Ascending aorta (tissue), 2 donors: ENCODE results near the gene ADCY9. TPM values are rescaled to one million over a fixed set of nuclear protein-coding genes. Genes with fewer than 3 reads are reported as not detected.

Experiments
- DNase-seq, 2 donors: peaks; one replicate each; pipeline ENCODE4 v3.0.0-alpha.2; 2019; ENCODE audit warnings: low spot score in 2 of 2
- H3K27ac ChIP-seq, 2 donors: fragments of 200-600 bp; sonication (generic); one replicate each; pipeline ENCODE4 v1.5.1; 2016 to 2017; ENCODE audit warnings: mild to moderate bottlenecking in 1 of 2
- H3K27me3 ChIP-seq: fragments of 200-600 bp; sonication (generic); one replicate; pipeline ENCODE4 v1.5.1; 2017
- H3K36me3 ChIP-seq, 2 donors: fragments of 200-600 bp; sonication (generic); one replicate each; pipeline ENCODE4 v1.5.1; 2016
- H3K4me1 ChIP-seq, 2 donors: fragments of 200-600 bp; sonication (generic); one replicate each; pipeline ENCODE4 v1.5.1; 2016 to 2017; ENCODE audit warnings: mild to moderate bottlenecking in 1 of 2
- H3K4me3 ChIP-seq, 2 donors: fragments of 200-600 bp; sonication (generic); one replicate each; pipeline ENCODE4 v1.5.1; 2016 to 2017; ENCODE audit warnings: mild to moderate bottlenecking in 1 of 2
- H3K9me3 ChIP-seq, 2 donors: fragments of 200-600 bp; sonication (generic); one replicate each; pipeline ENCODE4 v1.5.1; 2016
- intact Hi-C: fragments of 100-400 bp; cut with DNase I; formaldehyde crosslinking; loops from one replicate; pipeline ENCODE4 v1.15.1; 2023
- total RNA-seq: library from RNA; depleted of rRNA; stranded (reverse); fragments of >200 nt; gene quantifications from one replicate; pipeline ENCODE4 v1.1.0, GENCODE V29; 2016
- TF ChIP-seq, protein P1 (sequence below), 3 experiments: fragments of 200-600 bp in 2 of 3; fragments of 450-650 bp in 1 of 3; sonication (generic) in 2 of 3; IDR thresholded peaks; one replicate each; pipeline ENCODE4 v1.5.1; 2016 to 2019; ENCODE audit warnings: antibody characterized with exemption in 3 of 3, mild to moderate bottlenecking in 1 of 3, moderate library complexity in 1 of 3

The ADCY9 gene
- total RNA-seq, 1 donor from 2014 or later = 49.7 TPM

- H3K4me1 ChIP-seq = peaks cover 0 to 7% of the 10 kb centered on the region in 2 donors
- DNase-seq = no peak
- no peaks in the 10 kb centered on the region for H3K27me3 ChIP-seq
- H3K9me3 ChIP-seq = no peaks in the 10 kb centered on the region
- TF ChIP-seq, protein P1, sequence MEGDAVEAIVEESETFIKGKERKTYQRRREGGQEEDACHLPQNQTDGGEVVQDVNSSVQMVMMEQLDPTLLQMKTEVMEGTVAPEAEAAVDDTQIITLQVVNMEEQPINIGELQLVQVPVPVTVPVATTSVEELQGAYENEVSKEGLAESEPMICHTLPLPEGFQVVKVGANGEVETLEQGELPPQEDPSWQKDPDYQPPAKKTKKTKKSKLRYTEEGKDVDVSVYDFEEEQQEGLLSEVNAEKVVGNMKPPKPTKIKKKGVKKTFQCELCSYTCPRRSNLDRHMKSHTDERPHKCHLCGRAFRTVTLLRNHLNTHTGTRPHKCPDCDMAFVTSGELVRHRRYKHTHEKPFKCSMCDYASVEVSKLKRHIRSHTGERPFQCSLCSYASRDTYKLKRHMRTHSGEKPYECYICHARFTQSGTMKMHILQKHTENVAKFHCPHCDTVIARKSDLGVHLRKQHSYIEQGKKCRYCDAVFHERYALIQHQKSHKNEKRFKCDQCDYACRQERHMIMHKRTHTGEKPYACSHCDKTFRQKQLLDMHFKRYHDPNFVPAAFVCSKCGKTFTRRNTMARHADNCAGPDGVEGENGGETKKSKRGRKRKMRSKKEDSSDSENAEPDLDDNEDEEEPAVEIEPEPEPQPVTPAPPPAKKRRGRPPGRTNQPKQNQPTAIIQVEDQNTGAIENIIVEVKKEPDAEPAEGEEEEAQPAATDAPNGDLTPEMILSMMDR (IDR thresholded peaks at IDR 0.05) = no peak
- intact Hi-C loops = loop anchor here (5.0 kb wide), 1 partner anchor 34 kb away; no protein-coding TSS in a partner anchor
- no peak overlapping the region for H3K4me3 ChIP-seq
- H3K27ac ChIP-seq = no peak overlapping the region
- H3K36me3 ChIP-seq = peaks cover 16 to 46% of the 10 kb centered on the region in 2 donors
Observed at GRCh38 chr16:3971706-3972105, 144.5 kb downstream of the ADCY9 start.

GRCh38 chr16:3971261-3971660 lies 145.0 kb downstream of the ADCY9 start:
- no peak overlapping the region for H3K4me3 ChIP-seq
- TF ChIP-seq, protein P1 (IDR thresholded peaks at IDR 0.05) = no peak
- H3K27ac ChIP-seq = no peak overlapping the region
- H3K4me1 ChIP-seq = peaks cover 0 to 7% of the 10 kb centered on the region in 2 donors
- no peak for DNase-seq
- H3K27me3 ChIP-seq = no peaks in the 10 kb centered on the region
- intact Hi-C loops = loop anchor here (5.0 kb wide), 1 partner anchor 34 kb away; no protein-coding TSS in a partner anchor
- no peaks in the 10 kb centered on the region for H3K9me3 ChIP-seq
- H3K36me3 ChIP-seq = peaks cover 16 to 49% of the 10 kb centered on the region in 2 donors

- Histone ChIP-seq H3K36me3 (peaks cover 14 to 34% of the 10 kb centered on the region in 2 donors), H3K4me3 (no peak overlapping the region), H3K9me3 (no peaks in the 10 kb centered on the region), H3K27me3 (no peaks in the 10 kb centered on the region), H3K4me1 (peaks cover 0 to 7% of the 10 kb centered on the region in 2 donors), H3K27ac (no peak overlapping the region)
- DNase-seq = no peak
- intact Hi-C loops = no loop called here
- TF ChIP-seq, protein P1 (IDR thresholded peaks at IDR 0.05) = no peak
Observed at GRCh38 chr16:3968551-3968950, 147.7 kb downstream of the ADCY9 start.

GRCh38 chr16:3966681-3967080 lies 149.6 kb downstream of the ADCY9 start:
- DNase-seq = no peak
- Histone ChIP-seq H3K4me3 (no peak overlapping the region), H3K27me3 (no peaks in the 10 kb centered on the region), H3K9me3 (no peaks in the 10 kb centered on the region), H3K27ac (no peak overlapping the region), H3K36me3 (peaks cover 9 to 26% of the 10 kb centered on the region in 2 donors), H3K4me1 (peaks cover 0 to 7% of the 10 kb centered on the region in 2 donors)
- intact Hi-C loops = no loop called here
- TF ChIP-seq, protein P1 (IDR thresholded peaks at IDR 0.05) = no peak

DNA sequence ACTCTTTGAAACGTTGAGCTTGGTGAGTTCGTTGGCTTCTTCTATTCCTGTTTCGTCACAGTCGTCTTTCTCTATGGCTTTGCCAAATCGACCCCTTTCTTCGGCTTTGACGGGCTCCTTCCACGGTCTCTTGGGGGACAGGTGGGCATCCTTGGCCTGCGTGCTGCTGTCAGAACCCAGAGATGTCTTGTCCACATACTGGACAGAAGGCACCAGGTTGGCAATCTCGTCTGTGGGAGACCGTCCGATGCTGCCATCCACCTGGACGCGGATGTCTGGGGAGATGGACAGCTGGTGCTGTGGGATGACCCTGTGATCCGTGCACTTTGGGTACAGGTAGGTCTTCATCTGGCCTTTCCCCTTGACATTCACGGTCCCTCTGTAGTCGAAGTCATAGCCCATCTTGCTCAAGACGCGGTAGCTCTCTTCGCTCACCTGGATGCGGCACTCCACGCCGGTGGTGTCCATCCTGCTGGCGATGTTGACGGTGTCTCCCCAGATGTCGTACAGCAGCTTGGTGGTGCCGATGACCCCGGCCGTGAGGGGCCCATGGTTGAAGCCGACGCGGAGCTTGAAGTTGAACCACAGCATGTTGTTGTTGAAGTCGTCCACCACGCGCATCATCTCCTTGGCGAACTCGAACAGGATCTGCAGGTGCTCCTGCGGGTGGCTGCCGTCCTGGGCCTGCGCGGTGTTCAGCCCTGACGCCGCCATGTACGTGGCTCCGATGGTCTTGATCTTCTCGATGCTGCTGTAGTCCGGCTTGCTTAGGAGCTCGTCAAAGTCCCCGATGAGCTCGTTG lies 150.3 kb downstream of the ADCY9 start:
- H3K27ac ChIP-seq = no peak overlapping the region
- H3K9me3 ChIP-seq = no peaks in the 10 kb centered on the region
- no peaks in the 10 kb centered on the region for H3K27me3 ChIP-seq
- intact Hi-C loops = no loop called here
- TF ChIP-seq, protein P1 (IDR thresholded peaks at IDR 0.05) = no peak
- peaks cover 9 to 20% of the 10 kb centered on the region in 2 donors for H3K36me3 ChIP-seq
- H3K4me3 ChIP-seq = no peak overlapping the region
- peaks cover 0 to 12% of the 10 kb centered on the region in 2 donors for H3K4me1 ChIP-seq
- DNase-seq = no peak
